Measurements from ENCODE around the gene SRRM4.

DNA sequence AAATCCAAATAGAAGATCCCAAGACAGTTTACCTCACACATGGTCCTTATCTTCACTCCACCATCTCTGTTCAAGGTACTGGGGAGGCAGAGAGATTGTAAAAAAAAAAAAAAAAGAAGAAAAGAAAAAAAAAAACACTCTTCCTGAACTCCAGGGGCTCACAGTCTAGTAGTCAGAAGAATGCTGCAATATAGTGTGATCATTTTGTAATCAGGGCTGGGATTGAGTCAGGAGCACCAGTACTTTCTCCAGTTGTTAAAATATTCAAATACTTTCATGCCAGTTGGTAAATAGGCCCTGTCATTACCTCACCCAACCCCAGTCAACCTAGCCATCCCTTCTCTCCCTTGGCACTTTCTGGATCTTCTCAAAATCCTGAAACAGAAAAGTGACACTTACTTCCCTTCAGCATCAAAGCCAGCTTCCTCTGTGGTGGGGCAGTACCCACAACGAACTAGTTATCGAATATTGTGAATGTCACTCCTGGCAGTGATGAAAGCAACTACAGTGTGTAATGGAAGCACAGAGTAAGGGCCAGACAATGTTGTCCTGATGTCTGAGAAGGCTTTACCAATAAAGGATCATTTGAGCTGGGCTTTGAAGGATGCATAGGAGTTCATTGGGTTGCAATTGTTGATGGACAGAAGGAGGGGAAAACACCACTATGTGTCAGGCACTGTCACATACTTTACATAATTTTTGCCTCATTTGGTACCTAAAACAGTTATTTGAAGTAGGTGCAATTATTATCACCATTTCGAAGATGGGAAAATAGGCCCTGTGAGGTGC is 153.1 kb downstream of the SRRM4 start:
- TF ChIP-seq, protein P1, sequence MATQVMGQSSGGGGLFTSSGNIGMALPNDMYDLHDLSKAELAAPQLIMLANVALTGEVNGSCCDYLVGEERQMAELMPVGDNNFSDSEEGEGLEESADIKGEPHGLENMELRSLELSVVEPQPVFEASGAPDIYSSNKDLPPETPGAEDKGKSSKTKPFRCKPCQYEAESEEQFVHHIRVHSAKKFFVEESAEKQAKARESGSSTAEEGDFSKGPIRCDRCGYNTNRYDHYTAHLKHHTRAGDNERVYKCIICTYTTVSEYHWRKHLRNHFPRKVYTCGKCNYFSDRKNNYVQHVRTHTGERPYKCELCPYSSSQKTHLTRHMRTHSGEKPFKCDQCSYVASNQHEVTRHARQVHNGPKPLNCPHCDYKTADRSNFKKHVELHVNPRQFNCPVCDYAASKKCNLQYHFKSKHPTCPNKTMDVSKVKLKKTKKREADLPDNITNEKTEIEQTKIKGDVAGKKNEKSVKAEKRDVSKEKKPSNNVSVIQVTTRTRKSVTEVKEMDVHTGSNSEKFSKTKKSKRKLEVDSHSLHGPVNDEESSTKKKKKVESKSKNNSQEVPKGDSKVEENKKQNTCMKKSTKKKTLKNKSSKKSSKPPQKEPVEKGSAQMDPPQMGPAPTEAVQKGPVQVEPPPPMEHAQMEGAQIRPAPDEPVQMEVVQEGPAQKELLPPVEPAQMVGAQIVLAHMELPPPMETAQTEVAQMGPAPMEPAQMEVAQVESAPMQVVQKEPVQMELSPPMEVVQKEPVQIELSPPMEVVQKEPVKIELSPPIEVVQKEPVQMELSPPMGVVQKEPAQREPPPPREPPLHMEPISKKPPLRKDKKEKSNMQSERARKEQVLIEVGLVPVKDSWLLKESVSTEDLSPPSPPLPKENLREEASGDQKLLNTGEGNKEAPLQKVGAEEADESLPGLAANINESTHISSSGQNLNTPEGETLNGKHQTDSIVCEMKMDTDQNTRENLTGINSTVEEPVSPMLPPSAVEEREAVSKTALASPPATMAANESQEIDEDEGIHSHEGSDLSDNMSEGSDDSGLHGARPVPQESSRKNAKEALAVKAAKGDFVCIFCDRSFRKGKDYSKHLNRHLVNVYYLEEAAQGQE (IDR thresholded peaks at IDR 0.05; ENCODE audit: unreplicated experiment): no peak
- TF ChIP-seq POLR2AphosphoS5 (IDR thresholded peaks at IDR 0.05; ENCODE audit: low read depth) (no peak), CREB1 (CRISPR knock-in tag; IDR thresholded peaks at IDR 0.05; ENCODE audit: low read depth) (no peak), EZH2 (IDR thresholded peaks at IDR 0.05; ENCODE audit: low read depth, unreplicated experiment) (no peak), STAT1 (IDR thresholded peaks at IDR 0.05; ENCODE audit: unreplicated experiment) (no peak), EZH2phosphoT487 (IDR thresholded peaks at IDR 0.05; ENCODE audit: unreplicated experiment) (no peak), JUNB (IDR thresholded peaks at IDR 0.05; ENCODE audit: unreplicated experiment) (no peak), ZNF114 (CRISPR knock-in tag; IDR thresholded peaks at IDR 0.05) (no peak), NANOG (IDR thresholded peaks at IDR 0.05; ENCODE audit: borderline replicate concordance) (no peak)
- TF ChIP-seq, protein P2, sequence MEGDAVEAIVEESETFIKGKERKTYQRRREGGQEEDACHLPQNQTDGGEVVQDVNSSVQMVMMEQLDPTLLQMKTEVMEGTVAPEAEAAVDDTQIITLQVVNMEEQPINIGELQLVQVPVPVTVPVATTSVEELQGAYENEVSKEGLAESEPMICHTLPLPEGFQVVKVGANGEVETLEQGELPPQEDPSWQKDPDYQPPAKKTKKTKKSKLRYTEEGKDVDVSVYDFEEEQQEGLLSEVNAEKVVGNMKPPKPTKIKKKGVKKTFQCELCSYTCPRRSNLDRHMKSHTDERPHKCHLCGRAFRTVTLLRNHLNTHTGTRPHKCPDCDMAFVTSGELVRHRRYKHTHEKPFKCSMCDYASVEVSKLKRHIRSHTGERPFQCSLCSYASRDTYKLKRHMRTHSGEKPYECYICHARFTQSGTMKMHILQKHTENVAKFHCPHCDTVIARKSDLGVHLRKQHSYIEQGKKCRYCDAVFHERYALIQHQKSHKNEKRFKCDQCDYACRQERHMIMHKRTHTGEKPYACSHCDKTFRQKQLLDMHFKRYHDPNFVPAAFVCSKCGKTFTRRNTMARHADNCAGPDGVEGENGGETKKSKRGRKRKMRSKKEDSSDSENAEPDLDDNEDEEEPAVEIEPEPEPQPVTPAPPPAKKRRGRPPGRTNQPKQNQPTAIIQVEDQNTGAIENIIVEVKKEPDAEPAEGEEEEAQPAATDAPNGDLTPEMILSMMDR (conservative IDR thresholded peaks at IDR 0.05; ENCODE audit: low read depth in 2 of 2): no peak
- TF ChIP-seq, protein P3, sequence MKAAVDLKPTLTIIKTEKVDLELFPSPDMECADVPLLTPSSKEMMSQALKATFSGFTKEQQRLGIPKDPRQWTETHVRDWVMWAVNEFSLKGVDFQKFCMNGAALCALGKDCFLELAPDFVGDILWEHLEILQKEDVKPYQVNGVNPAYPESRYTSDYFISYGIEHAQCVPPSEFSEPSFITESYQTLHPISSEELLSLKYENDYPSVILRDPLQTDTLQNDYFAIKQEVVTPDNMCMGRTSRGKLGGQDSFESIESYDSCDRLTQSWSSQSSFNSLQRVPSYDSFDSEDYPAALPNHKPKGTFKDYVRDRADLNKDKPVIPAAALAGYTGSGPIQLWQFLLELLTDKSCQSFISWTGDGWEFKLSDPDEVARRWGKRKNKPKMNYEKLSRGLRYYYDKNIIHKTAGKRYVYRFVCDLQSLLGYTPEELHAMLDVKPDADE (IDR thresholded peaks at IDR 0.05): no peak
